ENCODE results near the gene TULP4.
"Not testable (repeated sequence)": the region's sequence is repeated elsewhere in the genome, so short reads cannot be mapped to it uniquely, and the experiment has no call there.

Gene TULP4

GRCh38 chr6:158366363-158366762 is 54.1 kb downstream of the TULP4 start:
- DNase-seq = peak; percentile 23 to 26

DNA sequence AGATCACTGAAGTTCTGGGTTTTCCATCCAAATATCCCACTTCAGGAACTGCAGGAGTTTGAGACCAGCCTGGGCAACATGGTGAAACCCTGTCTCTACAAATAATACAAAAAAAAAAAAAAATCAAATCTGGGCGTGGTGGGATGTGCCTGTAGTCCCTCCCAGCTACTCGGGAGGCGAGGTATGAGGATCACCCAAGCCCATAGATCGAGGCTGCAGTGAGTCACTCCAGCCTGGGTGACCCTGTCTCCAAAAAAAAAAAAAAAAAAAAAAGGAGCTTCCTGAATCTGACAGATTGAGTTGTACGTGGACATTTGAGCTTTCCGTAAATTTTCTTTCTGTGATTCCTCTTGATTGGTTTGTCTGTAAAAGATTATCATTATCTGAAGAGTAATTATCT is 55.6 kb downstream of the TULP4 start:
- DNase-seq = no peak

GRCh38 chr6:158369241-158369640 is 57.0 kb downstream of the TULP4 start:
- DNase-seq = no peak

GRCh38 chr6:158370805-158371204 is 58.5 kb downstream of the TULP4 start:
- no peak for DNase-seq

GRCh38 chr6:158371261-158371660 is 59.0 kb downstream of the TULP4 start:
- no peak for DNase-seq

DNA sequence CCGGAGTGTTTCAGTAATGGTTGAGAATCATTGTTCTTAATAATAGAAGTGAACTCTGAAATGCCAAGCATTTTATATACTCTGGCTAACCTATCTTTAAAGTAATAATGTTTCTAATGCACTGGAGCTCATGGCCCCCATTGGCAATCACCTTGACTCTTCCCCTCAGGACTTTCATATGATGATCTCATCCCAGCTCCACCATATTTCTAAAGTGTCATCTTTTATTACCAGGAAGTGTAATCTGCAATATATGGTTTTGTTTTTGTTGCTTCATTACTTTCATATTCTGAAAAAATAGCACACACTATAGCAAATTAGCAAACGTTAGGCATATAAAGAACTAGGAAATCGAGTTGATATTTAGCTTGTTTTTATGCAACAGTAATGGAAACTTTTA is 60.3 kb downstream of the TULP4 start:
- DNase-seq = peak in 1 of 2 donors; percentile 29

DNA sequence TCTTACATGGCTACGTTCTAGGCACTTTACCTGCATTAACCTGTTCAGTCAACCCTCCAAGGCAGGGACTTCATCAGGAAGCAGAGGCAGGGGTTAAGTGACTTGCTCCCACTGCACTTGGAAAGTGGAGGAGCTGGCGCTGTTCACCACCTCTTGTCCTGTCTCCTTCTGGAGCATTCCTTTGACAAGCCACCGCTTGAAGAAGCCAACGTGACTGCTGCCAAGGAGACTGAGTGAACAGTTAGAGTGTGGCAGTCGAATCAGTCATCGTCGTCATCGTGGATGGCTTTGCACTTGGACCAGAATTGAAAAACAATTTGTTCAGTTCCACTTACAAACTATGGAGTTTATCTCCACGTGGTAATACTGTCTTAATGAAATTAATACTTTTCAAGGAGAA is 60.9 kb downstream of the TULP4 start:
- DNase-seq = no peak

DNA sequence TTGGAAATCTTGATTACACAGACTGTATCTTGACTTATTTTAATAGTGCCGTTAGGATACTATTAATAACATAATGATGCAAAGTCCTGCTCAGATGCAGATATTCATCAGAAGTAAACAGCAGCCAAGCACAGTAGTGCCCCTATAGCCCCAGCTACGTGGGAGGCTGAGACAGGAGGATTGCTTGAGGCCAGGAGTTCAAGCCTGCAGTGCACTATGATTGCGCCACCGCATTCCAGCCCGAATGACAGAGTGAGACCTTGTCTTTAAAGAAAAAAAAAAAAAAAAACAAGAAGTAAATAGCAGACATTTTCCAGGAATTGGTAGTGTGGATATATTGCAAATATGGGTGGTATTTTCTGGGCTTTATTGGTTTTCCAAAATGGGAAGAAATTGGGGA is 61.8 kb downstream of the TULP4 start:
- no peak for DNase-seq

DNA sequence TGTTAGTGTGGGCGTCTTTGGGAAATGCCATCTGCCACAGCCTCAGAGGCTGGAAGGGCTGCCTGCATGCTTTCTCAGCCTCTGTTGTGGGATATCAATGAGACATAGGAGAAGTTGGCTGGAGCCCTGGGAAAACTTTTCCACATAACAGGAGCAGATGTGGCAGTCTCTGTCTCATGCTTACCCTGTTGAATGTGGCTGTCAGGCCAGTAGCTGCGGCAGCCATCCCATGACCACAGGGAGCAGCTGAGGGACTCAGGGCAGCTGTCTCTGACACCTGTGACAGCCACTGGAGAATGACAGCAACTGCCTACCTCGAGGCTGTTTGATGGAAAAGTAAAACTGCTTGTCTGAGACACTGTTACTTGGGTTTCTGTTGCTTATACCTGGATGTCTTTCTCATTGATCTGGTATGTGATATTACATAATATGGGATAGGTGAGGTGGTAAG is 64.4 kb downstream of the TULP4 start:
- no peak for DNase-seq

- DNase-seq = no peak
These were observed 65.6 kb downstream of the TULP4 start for GRCh38 chr6:158377860-158378259.

DNA sequence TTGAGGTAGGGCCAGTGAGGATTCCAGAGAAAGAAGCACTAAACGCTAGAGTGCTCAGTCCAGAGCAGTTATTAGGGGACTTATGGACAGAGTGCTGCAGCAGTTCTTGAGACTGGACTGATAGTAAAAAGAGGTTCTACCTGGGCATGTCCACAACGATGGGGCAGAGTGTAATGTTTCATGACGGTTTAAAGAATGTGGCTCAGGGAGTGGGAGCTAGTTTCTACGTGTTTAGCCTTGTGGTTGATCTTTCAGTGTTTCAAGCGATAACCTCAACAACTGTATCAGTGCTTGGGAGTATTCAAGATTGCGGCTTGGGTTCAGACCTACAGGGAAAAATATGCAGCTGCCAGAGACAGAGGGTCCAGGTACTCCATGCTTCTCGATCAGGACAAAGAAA is 67.1 kb downstream of the TULP4 start:
- DNase-seq = no peak

GRCh38 chr6:158381214-158381613 is 68.9 kb downstream of the TULP4 start:
- no peak for DNase-seq

- DNase-seq = no peak
These were observed 70.2 kb downstream of the TULP4 start for GRCh38 chr6:158382491-158382890.

DNA sequence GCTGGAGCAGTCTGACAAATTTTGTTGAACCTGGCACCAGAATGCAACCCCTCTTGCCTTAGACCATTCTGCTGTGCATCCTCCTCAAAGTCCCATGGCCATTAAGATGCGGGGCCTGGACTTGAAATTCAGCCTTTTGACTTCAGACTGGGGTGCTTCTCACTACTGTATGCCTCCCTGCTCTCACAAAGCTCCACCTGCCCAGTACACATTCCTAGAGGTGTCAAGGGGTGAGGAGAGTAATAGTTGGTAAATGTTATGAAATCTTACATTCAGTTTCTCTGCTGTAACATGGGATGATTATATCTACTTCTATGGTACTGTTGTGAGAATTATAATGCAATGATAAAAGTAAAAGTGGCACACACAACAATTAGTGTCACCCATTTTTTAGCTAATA is 70.8 kb downstream of the TULP4 start:
- DNase-seq = no peak

GRCh38 chr6:158383542-158383941 is 71.3 kb downstream of the TULP4 start:
- DNase-seq = no peak

GRCh38 chr6:158384671-158385110 is 72.4 kb downstream of the TULP4 start:
- DNase-seq = no peak

- DNase-seq = no peak
These were observed 74.8 kb downstream of the TULP4 start for GRCh38 chr6:158387036-158387435.

DNA sequence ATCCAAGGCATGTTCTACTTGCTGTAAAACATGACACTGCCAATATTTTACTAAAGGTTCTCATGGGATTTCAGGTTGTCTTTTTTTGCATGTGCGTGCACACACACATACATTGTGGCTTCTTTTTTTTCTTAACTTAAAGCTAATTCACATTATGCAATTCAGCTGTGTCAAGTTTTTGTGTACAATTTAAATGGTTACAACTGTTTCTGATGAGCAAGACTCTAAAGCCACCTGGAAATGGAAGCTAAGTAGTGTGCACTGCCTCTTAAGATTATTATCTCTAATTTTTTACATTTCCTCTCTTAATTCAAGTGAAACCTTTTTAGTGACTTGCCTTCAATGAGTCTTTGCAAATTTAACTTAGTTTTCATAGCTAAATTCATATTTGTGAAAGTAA is 75.3 kb downstream of the TULP4 start:
- no peak for DNase-seq

- no peak for DNase-seq
These were observed 76.5 kb downstream of the TULP4 start for GRCh38 chr6:158388727-158389126.

DNA sequence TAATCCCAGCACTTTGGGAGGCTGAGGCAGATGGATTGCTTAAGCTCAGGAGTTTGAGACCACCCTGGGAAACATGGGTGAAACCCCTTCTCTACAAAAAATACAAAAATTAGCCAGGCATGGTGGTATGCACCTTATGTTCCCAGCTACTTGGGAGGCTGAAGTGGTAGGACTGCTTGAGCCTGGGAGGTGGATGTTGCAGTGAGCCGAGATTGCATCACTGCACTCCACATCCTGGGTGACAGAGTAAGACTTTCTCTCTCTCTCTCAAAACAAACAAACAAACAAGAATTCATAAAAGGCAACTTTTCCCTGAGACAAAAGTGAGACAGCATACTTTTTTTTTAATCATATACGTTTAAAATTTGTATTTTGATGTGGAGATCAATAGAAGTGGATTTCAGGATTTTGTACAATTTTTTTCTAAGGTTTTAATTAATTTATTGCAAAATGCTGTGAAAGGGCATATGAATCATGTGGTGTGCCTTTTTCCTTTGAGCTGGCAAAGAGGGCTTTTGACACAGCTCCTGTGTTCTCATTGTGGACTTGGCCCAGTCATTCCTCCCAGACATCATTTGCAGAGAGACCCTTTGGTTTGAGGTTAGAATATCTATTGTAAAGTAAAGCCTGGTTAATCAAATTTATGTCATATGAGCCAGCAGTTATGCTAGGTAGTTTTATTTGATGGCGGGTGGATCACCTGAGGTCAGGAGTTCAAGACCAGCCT is 77.1 kb downstream of the TULP4 start:
- DNase-seq = peak in 1 of 2 donors; percentile 14

DNA sequence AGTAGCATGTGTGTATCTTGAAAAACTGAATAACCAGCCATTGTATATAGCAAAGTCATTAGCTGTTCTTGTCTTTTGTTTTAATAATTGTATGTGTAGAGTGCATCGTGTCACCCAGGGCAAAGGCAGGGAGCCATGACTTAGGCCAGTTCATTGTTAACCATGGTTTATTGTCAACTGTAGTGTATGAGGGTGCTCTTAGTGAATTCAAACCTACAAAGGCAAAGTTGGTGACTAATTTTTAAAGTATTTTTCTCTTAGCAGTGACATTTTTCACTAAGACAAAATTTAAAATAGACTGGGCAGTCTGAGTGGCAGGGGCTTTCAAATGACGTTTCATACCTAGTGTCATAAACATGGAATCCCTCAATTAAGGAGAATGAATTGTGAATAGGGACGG is 79.0 kb downstream of the TULP4 start:
- DNase-seq = no peak

DNA sequence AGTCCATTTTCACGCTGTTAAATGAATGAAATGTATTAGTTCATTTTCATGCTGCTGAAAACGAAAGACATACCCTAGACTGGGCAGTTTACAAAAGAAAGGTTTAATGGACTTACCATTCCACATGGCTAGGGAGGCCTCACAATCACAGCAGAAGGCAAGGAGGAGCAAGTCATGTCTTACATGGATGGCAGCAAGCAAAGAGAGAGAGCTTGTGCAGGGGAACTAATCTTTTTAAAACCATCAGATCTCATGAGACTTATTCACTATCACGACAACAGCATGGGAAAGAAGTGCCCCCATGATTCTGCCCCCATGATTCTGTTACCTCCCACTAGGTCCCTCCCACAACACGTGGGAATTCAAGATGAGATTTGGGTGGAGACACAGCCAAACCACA is 79.7 kb downstream of the TULP4 start:
- not testable (repeated sequence) for DNase-seq

- no peak for DNase-seq
These were observed 83.9 kb downstream of the TULP4 start for GRCh38 chr6:158396136-158396535.

- no peak for DNase-seq
These were observed 85.3 kb downstream of the TULP4 start for GRCh38 chr6:158397578-158397977.
